Activated CD4-positive, alpha-beta T cell treated with anti-CD3 and anti-CD28 coated beads for 24 hours (primary cell): ENCODE measurements around the gene ACAP1.
"Not testable (repeated sequence)": the region's sequence is repeated elsewhere in the genome, so short reads cannot be mapped to it uniquely, and the experiment has no call there.

ENCODE experiments used
- DNase-seq, 2 donors: peaks; one replicate each; pipeline ENCODE4 v3.0.0-alpha.2; 2020; ENCODE audit warnings: low read depth in 2 of 2

Gene ACAP1

DNA sequence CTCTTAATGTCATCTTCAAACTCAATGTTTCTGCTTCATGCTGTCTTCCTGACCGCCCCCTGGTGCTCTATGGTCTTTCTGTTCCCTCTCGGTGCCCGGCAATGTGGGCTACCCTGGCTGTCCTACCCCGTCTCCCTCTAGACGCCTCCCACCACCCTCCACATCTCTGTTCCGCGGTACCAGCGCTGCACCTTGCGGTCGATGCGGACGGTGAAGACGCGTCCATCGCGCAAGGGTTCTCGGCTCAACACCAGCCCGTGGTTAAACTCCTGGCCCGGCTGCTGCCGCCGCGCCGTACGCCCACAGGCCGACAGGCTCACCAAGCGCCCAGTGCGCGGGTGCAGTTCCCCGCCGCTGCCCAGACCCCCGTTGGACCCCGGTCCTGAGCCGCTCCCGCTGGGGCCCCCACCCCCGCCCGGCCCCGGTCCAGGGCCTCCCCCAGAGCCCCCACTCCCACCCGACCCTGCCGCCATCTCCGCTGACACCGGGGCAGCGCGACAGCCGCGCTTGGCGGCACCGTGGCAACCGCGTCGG, 7.4 kb upstream of the ACAP1 start, which contains the start of gene NEURL4:
NEURL4 (minus strand) TSS at position 496 of the 534 bp plus-strand sequence; CDS start at position 473, 23 bp downstream.
- no peak for DNase-seq

DNA sequence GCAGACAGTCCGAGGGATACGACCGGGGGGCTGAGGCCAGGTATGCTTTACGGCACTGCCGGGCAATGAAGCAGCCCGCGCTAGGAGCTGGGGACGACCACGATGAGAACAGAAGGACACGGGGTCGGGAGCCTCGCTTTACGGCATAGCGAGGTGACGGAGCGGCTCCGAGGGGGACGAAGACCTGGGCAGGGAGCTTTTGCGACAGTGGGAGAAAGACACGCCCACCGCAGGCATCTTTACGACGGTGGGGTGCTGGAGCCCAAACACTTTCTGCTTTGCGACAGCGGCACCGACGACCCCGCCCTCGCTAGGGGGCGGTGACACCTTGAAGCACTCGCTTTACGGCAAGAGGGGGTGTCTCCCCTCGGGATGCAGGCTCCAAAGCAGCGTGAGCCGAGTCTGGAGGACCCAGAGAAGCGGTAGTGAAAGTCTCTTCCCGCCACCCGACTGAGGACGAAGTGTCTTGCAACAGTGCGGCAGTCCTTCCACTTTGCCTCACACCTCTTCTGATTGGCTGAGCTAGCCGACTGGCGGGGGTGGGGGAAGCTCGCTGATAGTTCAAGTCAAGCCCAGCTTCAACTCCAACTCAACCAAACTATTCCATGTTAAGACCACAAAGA, 6.8 kb upstream of the ACAP1 start:
- DNase-seq = peak; percentile 91 to 94

DNA sequence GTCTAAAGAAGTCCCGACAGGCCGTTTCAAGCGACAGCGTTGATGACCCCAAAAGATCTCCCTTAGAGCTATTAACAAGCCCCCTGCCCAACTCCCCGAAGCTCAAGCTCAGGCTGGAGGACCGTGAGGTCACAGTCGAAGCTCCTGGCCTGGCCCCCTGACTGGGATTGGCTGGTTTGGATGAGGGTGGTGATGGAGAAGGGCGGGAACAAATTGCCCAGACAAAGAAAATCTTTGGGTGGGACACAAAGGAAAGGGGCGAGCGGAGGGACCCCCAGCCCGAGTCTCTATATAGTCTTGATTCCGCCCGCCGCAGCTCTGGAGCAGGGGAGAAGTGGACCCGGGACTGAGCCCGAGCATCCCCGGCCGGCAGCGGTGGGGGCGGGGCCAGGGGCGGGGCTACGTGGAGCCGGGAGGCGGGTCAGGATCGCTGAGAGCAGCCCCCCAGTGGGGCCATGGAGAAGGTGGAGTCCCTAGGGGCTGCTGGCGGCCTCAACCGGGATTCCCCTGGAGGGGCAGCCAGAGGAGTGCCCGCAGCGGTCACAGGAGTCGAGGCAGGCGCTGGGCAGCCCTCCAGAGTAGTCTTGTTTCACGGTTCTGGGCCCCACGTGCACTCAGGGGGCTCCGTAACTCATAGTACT, 6.2 kb upstream of the ACAP1 start:
- peak; percentile 69 to 75 for DNase-seq

DNA sequence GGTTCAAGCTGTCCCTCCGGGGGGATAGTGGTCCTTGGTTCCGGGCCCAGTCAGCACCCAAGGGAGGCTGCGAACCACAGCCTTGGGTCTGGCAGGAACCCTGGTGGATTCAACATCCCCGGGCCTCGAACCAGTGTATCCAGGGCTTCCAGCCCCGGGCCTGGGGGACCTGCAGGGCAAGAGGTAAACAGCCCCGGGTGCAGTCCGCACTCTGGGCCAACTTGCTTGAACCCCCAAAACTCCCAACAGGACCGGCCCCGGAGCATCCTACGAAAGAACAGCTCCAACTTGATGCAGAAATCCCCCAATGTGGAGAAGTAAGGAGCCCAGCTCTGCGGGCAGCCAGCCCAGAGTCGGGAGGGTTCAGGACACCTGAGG, 5.7 kb upstream of the ACAP1 start:
- no peak for DNase-seq

DNA sequence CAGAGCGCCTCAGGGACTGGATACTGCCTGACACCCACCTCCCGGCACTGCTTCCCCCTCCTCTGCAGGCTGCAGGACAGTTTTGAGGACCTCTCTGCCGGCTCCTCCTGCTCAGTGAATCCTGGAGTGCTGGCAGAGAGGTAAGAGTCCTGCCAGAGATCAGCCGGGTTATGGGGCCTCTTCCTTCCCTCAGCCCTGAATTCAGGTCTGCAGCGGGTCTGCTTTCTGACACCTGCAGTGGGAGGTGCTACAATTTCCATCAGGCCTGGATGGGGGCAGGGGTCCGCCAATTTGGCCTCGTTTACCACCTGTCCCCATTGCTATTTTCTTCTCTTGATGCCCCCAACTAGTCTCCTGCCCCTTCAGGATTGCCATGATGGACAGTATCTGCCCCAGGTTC, 4.2 kb upstream of the ACAP1 start:
- no peak for DNase-seq

DNA sequence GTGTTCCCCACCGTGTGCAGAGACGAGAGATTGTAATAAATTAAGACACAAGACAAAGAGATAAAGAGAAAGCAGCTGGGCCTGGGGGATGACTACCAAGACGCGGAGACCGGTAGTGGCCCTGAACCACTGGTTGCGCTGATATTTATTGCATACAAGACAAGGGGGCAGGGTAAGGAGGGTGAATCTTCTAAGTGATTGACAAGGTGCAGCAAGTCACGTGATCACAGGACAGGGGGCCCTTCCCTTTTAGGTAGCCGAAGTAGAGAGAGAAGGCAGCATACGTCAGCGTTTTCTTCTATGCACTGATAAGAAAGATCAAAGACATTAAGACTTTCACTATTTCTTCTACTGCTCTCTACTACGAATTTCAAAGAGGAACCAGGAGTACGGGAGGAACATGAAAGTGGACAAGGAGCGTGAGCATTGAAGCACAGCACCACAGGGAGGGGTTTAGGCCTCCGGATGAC, 3.7 kb upstream of the ACAP1 start:
- DNase-seq = not testable (repeated sequence)

DNA sequence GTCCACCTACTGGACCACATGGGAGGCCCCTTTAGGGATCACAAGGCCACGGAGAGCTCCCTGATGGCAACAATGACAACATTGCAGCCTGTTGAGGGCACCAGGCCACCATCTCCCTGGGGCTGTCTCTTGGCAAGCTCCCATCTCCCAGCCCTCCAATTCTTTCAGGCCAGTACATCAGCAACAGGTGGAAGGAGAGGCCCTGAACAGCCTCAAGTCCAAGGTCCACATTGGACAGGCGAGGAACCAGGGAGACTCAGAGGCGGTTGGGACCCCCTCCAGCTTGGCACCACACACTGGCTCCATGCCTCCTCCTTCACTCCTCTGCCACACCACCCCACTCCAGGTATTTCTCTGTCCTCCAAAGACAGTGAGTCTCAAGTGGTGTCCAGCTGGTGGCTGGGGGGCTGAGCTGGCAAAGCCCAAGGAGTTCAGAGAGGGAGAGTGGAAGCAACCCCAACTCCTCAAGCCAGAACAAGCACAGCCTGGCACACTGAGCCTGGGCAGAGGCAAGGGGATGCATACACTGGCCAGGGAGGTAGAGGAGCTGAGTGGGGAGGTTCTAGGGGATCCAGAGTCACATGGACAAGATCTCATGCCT, 1.3 kb upstream of the ACAP1 start:
- no peak for DNase-seq

DNA sequence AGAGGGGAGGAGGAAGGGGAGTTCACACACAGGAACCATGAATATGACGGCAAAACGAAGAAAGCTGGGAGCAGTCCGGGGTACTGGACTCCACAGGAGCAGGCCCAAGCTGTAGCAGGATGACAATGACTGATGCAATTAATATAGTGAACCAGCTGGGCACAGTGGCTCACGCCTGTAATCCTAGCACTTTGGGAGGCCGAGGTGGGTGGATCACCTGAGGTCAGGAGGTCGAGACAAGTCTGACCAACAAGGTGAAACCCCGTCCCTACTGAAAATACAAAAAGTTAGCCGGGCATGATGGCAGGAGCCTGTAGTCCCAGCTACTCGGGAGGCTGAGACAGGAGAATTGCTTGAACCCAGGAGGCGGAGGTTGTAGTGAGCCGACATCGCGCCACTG, 564 bp upstream of the ACAP1 start:
- not testable (repeated sequence) for DNase-seq

DNA sequence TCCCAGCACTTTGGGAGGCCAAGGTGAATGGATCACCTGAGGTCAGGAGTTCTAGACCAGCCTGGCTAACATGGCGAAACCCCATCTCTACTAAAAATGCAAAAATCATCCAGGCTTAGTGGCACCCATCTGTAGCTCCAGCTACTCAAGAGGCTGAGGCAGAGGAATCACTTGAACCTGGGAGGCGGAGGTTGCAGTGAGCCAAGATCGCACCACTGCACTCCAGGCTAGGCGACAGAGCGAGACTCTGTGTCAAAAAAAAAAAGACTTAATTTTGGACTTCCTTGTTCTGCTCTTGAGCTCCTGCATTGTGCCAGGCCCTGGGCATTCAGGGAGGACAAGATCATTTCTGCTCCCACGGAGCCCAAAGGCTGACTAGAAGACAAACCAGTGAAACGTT, 1.3 kb downstream of the ACAP1 start:
- DNase-seq = not testable (repeated sequence)

DNA sequence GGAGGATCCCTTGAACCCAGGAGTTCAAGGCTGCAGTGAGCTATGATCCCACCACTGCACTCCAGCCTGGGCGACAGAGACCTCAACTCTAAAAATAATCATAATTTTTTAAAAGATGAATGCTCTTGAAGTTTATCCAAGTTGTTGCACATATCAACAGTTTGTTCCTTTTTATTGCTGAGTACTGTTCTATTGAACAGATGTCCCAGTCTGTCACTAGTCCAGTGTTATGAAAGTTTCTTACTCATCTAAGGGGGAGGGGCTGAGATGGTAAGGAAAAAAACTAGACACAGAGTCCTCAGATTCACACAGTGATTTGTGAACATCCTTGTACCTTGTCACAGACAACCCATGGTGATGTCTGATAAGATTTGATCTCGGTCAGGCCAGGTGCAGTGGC, 3.9 kb downstream of the ACAP1 start:
- no peak for DNase-seq

DNA sequence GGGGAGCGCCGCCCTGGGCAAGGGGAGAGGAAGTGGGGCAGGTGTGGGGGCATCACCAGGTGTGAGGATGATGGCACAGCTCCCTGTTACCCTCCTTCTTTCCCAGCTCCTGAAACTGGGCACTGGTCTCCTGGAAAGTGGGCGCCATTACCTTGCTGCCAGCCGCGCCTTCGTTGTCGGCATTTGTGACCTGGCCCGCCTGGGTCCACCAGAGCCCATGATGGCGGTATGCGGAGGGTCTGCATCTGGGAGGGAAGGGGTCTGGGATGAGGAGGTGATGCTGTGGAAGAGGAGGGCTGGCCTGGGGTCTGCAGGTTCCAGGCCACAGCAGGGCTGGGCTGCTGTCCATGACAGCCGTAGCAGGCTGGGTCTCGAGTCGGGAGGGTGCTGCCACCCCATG, 5.5 kb downstream of the ACAP1 start:
- DNase-seq = no peak

DNA sequence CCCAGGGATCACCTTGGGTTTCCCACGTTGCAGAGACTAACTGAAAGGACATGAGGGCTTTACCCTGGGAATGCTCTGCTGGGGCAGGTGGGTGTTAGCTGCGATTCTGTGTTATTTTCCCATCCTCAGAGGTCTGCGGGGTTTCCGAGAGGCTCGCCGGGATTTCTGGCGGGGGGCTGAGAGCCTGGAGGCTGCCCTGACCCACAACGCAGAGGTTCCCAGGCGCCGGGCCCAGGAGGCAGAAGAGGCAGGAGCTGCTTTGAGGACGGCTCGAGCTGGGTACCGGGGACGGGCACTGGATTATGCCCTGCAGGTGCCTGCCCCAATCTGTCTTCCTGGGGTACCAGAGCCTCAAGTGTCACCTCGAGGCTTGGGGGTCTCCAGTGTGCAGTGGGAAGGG, 6.9 kb downstream of the ACAP1 start:
- no peak for DNase-seq

DNA sequence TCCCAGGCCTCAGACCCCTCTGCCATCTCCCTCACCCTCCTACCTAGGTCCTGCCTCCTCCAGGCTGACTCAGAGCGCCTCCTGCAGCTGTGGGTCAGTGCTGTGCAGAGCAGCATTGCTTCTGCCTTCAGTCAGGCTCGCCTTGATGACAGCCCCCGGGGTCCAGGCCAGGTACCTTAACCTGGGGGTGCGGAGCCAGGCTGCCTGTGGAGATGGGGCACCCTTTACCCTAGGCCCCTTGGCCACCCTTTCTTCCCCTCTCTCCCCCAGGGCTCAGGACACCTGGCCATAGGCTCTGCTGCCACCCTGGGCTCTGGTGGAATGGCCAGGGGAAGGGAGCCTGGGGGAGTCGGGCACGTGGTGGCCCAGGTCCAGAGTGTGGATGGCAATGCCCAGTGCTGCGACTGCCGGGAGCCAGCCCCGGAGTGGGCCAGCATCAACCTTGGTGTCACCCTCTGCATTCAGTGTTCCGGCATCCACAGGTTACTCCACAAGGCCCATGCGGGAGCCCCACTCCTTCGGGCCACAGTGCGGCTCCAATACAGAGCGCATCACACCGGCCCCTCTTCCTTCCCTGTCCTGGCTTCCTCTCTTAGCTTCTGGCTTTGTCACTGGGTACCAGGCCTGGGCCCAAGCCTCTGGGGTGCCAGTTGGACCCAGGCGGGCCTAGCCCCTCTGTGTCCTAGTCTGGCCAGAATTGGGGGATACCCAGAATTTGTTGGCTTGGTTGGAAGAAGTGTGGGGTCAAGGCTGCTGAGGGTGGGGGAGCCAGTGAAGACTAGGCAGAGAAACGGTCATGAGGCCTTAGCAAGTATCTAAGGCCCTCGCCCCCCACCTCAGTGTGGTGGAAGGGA, 10.7 kb downstream of the ACAP1 start:
- no peak for DNase-seq

DNA sequence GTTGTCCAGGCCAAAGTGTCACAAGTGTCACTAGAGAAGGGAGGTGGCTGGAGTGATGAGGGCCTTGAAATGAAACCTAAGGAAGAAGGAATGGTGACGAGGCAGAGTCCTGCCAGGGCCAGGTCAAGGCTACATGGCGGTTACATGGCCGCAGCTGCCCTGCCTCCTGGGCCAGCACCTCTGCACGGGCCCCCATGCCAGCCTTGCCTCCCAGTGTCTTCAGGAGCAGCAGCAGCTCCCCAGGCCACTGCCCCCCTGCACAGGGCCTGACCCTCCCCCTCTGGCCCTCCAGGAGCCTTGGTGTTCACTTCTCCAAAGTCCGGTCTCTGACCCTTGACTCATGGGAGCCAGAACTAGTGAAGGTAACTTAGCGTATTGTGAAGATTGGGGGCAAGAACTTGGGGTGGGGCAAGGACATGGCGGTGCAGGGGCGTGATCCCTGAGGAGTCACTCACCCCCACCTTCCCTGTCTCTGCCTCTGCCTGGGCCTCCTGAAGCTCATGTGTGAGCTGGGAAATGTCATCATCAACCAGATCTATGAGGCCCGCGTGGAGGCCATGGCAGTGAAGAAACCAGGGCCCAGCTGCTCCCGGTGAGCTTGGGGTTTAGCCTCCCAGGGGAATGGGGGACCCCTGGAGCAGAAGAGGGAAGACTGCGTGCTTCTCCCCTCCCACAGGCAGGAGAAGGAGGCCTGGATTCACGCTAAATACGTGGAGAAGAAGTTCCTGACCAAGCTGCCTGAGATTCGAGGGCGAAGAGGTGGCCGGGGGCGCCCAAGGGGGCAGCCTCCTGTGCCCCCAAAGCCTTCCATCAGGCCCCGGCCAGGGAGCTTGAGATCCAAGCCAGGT, 11.5 kb downstream of the ACAP1 start:
- DNase-seq = no peak

DNA sequence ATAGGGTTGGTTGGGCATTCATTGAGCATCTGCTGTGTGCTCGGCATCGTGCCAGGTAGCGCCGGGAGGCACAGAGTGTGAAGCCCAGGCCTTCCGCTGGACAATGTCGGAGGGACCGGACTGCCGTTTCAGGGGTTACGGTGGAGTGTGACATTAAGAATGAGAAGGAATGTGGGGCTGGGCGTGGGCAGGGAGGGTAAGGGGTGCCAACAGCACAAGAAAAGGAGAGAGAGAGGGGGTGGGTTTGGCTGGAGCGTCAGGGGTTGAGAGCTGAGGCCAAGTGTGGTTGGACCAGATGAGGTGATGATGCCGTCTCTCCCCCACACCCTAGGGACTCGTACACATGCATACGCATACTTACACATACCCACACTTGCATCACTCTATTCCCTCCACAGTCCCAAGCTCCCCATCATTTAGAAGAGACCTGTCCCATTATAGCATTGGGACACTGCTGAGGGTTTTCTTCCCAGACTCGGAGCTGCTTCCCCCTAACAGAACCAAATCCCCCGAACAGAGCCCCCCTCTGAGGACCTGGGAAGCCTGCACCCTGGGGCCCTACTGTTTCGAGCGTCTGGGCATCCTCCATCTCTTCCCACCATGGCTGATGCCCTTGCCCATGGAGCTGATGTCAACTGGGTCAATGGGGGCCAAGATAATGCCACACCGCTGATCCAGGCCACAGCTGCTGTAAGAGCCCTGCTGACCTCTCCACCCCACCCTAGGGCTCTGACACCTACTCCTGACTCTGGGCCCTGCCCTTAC, 12.3 kb downstream of the ACAP1 start:
- DNase-seq = no peak

DNA sequence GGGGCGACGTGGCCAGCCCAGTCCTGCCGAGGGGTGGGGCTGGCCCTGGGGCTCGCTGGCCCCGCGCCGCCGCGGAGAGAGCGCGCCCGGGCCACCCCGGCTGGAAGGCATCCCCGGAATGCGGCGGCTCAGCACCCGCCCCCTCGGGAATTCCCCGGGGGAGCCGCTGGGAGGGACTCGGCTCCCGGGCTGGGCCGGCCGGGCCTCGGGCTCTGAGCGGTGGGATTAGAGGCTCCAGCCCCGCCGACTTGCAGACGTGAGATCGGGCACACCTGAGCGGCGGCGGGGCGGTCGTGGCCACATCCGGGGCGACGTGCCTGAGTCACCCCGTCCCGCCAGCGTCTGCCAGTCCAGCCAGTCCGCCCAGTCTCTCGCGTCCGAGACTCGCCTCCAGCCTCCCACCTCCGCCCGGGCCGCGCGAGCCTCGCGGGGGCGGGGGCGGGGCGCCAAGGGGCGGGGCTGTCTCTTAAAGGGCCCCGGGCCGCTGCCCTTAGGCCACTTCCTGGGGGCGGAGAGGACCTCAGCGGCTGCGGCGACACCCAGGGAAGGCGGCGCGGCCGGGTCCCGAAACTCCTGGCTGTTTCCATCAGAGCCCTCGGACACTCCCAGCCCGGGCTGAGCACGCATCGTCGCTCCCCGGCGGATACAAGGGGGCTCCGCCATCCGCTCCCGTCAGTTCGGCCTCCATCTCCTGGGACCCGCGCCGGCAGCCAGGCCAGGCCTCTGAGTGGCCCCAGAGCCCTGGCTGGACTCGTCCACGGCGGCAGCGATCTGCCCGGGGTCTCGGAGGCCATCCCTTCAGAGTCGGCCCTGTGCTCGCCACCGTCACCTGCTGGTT, 15.6 kb downstream of the ACAP1 start, which contains the start of gene KCTD11:
KCTD11 (plus strand) TSS at position 498 of the 838 bp plus-strand sequence.
- peak; percentile 39 to 68 for DNase-seq

DNA sequence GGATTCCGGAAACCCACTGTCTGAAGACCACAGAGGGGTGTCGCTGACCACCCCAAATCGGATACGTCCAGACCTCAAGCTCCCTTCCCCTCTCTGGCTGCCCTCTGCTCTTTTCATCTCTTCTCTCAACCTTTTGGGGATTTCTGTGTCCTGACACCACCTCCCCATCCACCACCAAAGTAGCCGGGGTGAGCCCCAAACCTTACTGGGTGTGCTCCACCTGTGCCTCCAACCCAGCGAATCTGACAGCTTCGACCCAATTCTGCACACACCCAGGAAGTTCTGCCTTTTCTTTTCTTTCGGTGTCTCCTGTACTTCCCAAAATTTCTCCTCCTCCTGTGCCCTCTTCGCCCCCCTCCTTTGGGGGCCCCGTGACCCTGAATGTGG, 16.2 kb downstream of the ACAP1 start:
- DNase-seq = no peak

DNA sequence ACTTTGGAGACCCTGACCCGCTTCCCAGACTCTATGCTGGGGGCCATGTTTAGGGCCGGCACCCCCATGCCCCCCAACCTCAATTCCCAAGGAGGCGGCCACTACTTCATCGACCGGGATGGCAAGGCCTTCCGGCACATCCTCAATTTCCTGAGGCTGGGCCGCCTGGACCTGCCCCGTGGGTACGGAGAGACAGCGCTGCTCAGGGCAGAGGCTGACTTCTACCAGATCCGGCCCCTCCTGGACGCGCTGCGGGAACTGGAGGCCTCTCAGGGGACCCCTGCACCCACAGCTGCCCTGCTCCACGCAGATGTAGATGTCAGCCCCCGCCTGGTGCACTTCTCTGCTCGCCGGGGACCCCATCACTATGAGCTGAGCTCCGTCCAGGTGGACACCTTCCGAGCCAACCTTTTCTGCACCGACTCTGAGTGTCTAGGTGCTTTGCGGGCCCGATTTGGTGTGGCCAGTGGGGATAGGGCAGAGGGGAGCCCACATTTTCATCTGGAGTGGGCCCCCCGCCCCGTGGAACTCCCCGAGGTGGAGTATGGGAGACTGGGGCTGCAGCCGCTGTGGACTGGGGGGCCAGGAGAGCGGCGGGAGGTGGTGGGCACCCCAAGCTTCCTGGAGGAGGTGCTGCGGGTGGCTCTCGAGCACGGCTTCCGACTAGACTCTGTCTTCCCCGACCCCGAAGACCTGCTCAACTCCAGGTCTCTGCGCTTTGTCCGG, 16.7 kb downstream of the ACAP1 start:
- DNase-seq = no peak
